Fibroblast of the aortic adventitia (primary cell): ENCODE results near the gene ASTN1. TPM values are rescaled to one million over a fixed set of nuclear protein-coding genes. Genes with fewer than 3 reads are reported as not detected.

ENCODE experiments used
- DNase-seq: peaks from one replicate; pipeline ENCODE4 v3.0.0-alpha.2; 2010; ENCODE audit warnings: low read depth
- H3K4me3 ChIP-seq: 2 replicates; pipeline ENCODE4 v1.5.1; 2011; ENCODE audit warnings: low read depth, mild to moderate bottlenecking, control low read depth, low read length, moderate library complexity
- CTCF ChIP-seq: IDR thresholded peaks from 2 replicates; pipeline ENCODE4 v1.5.1; 2011; ENCODE audit warnings: mild to moderate bottlenecking, low read length, control low read depth, inconsistent platforms; ENCODE audit not compliant: insufficient read depth
- total RNA-seq: library from RNA; depleted of rRNA; stranded (reverse); fragments of >200 nt; gene quantifications from 2 replicates; pipeline ENCODE4 v1.2.3, GENCODE V29; 2012; ENCODE audit warnings: low replicate concordance

The ASTN1 gene
- total RNA-seq, 1 donor = under 0.01 TPM

- TF ChIP-seq CTCF = no peak
- no peak overlapping the region for H3K4me3 ChIP-seq
- no peak for DNase-seq
Observed at GRCh38 chr1:177053648-177054047, 110.9 kb downstream of the ASTN1 start.

GRCh38 chr1:177048314-177049069 lies 116.0 kb downstream of the ASTN1 start:
- no peak for TF ChIP-seq CTCF
- H3K4me3 ChIP-seq = no peak overlapping the region
- no peak for DNase-seq

DNA sequence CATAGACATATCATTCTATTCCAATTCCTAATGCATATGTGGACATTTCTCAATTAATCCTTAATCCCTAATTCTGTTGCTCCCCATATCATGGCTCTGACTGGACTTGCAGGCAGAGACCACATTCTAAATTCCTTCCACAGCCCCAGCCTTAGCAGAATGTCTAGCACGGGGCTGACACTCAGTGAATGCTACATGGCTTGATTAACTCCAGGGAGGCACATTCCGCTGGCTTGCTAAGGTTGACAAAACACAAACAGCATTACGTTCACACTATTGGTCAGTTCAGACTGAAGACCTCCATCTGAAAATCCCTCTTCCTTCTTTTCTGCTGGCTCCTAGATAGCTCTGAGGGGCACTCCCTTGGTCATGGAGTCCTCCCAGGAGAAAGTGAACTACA lies 119.4 kb downstream of the ASTN1 start:
- H3K4me3 ChIP-seq = no peak overlapping the region
- TF ChIP-seq CTCF = no peak
- no peak for DNase-seq

- DNase-seq = no peak
- TF ChIP-seq CTCF = no peak
- no peak overlapping the region for H3K4me3 ChIP-seq
Observed at GRCh38 chr1:177044390-177044789, 120.1 kb downstream of the ASTN1 start.

- H3K4me3 ChIP-seq = no peak overlapping the region
- no peak for TF ChIP-seq CTCF
- no peak for DNase-seq
Observed at GRCh38 chr1:177043597-177043996, 120.9 kb downstream of the ASTN1 start.

- DNase-seq = peak; percentile 1
- TF ChIP-seq CTCF = no peak
- H3K4me3 ChIP-seq = no peak overlapping the region
Observed at GRCh38 chr1:177035586-177035985, 128.9 kb downstream of the ASTN1 start.

DNA sequence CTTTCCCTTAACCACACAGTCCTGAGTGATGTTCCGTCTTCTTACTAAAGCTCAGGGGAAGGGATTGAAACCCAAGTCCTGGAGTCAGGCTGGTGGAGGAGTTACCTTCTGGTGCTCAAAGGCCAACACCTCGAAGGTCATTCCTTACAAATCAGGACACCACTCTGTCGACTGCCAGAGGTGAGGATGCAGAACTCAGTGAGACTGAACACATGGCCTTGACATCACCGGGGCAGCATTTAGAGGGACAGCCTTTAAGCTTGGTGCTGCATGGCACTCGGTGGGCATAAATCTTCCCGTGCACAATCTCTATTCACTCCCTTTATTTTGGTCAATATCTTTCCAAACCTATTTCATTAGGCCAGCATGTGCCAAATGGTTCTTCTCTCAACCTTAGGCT lies 130.9 kb downstream of the ASTN1 start:
- no peak overlapping the region for H3K4me3 ChIP-seq
- TF ChIP-seq CTCF = no peak
- no peak for DNase-seq
